A673 (cell line): ENCODE measurements around the gene ATP5F1D.

Source experiments
- EZH2 ChIP-seq: fragments of 200-600 bp; sonication (generic); IDR thresholded peaks from 2 replicates; pipeline ENCODE4 v1.6.1; 2017; ENCODE audit warnings: borderline replicate concordance, low read depth, mild to moderate bottlenecking, mixed read lengths, antibody characterized with exemption, low read length; ENCODE audit not compliant: poor library complexity, severe bottlenecking
- TF ChIP-seq, protein P1 (sequence below): fragments of 300-800, 200-600 bp; sonication (generic); conservative IDR thresholded peaks from 2 replicates; pipeline ENCODE4 v1.5.1; 2017; ENCODE audit warnings: low read depth, mild to moderate bottlenecking, antibody characterized with exemption, low read length, moderate library complexity, mixed read lengths

DNA sequence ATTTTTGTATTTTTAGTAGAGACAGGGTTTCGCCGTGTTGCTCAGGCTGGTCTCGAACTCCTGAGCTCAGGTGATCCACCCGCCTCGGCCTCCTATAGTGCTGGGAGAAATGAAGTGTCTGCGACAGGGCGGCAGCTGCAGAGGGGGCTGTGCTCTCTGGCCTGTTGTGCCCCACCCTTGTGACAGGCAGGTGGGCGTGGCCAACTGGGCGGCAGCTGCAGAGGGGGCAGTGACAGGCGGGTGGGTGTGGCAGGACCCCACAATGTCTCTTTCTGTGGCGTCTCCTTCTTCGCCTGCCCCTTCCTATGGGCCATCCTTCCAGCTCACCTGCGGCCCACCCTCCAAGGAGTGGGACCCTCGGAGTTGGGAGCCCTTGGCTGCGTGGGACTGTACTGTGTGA, 24.2 kb upstream of the ATP5F1D start:
- TF ChIP-seq, protein P1, sequence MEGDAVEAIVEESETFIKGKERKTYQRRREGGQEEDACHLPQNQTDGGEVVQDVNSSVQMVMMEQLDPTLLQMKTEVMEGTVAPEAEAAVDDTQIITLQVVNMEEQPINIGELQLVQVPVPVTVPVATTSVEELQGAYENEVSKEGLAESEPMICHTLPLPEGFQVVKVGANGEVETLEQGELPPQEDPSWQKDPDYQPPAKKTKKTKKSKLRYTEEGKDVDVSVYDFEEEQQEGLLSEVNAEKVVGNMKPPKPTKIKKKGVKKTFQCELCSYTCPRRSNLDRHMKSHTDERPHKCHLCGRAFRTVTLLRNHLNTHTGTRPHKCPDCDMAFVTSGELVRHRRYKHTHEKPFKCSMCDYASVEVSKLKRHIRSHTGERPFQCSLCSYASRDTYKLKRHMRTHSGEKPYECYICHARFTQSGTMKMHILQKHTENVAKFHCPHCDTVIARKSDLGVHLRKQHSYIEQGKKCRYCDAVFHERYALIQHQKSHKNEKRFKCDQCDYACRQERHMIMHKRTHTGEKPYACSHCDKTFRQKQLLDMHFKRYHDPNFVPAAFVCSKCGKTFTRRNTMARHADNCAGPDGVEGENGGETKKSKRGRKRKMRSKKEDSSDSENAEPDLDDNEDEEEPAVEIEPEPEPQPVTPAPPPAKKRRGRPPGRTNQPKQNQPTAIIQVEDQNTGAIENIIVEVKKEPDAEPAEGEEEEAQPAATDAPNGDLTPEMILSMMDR: no peak
- TF ChIP-seq EZH2: no peak
